Activated T-cell treated with anti-CD3 and anti-CD28 coated beads for 1 hour (primary cell): ENCODE results near the gene PTBP2.
"Not testable (repeated sequence)": the region's sequence is repeated elsewhere in the genome, so short reads cannot be mapped to it uniquely, and the experiment has no call there.

Experiments used
- DNase-seq: peaks from one replicate; pipeline ENCODE4 v3.0.0-alpha.2; 2020; ENCODE audit warnings: low read depth

Gene PTBP2

DNA sequence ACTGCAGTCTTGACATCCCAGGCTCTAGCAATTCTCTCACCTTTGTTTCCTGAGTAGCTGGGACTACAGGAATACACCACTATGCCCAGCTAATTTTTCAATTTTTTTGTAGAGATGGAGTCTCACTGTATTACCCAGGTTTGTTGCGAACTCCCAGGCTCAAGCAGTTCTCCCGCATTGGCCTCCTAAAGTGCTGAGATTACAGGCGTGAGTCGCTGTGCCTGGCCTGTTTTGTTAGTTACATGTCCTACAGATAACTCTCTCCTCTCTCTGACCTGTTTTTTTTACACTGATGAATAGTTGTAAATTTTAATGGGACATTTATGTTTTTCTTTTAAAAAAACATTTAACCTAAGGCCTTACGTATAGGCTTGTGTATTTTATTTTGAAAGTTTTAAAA is 19.8 kb downstream of the PTBP2 start:
- DNase-seq, result no peak

DNA sequence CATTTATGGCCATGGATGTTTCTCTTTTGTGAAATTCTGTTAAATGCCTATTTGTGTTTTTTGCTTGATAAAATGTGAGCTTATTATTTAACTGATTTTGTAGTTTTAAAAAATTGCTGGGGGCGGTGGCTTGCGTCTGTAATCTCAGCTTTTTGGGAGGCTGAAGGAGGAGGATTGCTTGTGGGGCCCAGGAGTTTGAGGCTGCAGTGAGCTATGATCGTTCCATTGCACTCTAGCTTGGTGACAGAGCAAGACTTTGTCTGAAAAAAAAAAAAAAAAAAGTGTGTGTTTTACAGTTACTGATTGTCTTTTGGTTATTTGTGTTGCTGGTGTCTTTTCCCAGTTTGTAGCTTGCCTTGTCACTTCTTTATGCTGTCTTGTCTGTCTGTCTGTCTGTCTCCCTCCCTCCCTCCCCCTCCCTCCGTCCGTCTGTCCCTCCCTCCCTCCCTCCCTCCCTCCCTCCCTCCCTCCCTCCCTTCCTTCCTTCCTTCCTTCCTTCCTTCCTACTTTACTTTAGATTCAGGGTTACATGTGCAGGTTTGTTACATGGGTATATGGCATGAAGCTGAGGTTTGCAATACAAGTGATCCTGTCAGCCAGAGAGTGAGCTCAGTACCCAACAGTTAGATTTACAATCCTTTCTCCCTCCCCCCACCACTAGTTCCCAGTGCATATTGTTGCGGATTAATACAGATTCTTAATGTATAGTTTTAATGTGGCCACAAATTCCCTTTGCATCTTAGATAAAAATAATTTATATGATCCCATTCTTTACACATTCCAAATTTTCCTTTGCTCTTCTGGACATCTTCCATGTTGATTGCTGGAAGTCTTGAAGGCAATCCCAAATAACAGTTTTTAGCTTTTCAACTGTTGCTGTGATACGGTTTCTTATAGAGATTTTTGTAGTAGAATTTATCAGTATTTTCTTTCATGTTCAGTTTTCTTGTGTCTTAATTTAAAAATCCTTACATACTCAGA is 25.1 kb downstream of the PTBP2 start:
- DNase-seq, result no peak

DNA sequence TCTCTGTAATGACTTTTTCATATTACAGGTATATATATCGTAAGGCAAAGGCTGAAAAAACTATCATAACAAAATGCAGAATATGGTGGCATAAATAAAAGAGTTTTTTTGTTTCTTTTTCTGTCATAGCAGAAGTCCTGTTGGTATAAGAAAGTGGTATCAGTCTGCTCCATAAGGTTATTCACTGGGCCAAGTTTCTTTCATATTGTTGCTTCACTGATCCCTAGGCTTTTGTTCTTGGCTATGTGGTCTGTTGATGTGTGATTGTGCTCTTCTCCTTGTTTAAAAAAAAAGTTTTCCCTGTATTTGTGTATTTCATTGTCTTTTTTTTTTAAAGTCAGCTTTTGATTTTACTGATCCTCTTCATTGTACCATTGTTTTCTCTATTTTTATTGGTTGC is 26.0 kb downstream of the PTBP2 start:
- DNase-seq, result no peak

DNA sequence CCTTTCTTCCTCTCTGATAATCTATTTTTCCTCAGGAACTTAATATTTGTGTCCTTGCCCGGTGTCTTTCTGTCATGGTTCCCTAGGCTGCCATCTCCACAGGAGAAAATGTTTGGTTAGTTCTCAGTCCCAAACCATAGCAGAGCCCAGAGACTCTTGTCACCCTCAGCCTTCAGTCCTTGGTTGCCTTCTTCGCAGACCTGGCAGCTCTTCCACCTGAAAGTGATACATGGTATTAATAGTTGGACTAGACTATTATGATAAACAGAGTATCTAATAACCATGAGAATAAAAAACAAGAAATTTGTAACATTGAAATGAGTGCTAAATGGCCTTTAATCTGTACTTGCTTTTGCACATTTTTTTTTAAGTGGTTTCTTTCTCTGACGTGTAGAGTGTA is 26.5 kb downstream of the PTBP2 start:
- DNase-seq, result no peak

DNA sequence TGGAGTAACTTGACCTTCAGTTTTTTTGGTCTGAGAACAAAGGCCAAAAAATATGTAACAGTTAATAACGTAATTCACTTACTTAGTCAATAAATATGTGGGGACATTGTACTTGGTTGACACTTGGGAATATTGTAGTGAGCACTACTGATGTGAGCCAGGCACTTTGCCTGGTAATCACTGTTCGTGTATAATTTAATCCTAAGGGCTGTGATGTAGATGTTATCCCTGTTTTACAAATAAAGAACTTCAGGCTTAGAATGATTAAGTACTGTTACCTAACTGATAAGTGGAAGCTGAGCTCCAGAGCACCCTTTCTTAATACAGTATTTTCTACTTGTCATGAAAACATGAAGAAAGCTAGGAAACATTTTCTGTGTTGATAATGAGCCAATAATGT is 28.0 kb downstream of the PTBP2 start:
- DNase-seq, result no peak

DNA sequence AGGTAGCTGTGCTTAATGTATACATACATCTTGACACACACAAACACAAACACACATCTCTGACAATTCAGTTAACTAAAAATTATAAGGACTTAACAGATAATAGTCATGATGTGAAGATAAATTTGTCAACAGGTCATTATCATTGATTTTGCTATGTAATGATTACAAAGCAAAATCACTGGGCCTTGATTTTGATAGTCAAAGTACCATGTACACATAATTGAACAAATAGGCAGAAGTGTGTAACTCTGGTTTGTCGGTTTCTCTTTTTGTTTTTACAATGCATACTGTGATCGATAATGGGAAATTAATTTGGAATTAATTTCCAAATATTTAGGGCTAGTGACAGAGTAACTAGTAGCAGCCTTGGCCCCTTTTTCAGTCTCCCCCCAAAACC is 30.8 kb downstream of the PTBP2 start:
- no peak for DNase-seq

DNA sequence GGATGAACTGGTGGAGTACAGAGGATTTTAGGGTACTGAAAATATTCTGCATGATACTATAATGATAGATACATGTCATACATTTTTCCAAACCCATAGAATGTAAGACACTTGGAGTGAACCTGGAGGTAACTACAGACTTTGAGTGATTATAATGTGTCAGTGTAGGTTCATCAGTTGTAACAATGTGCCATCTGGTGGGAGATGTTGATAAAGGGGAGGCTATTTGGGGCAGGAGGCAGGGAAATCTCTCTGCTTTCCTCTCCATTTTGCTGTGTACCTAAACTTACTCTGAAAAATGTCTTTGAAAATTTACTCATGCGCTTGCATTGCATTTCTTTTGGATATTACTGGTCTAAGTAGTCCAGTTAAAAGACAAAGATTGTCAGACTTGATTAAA is 35.2 kb downstream of the PTBP2 start:
- no peak for DNase-seq

DNA sequence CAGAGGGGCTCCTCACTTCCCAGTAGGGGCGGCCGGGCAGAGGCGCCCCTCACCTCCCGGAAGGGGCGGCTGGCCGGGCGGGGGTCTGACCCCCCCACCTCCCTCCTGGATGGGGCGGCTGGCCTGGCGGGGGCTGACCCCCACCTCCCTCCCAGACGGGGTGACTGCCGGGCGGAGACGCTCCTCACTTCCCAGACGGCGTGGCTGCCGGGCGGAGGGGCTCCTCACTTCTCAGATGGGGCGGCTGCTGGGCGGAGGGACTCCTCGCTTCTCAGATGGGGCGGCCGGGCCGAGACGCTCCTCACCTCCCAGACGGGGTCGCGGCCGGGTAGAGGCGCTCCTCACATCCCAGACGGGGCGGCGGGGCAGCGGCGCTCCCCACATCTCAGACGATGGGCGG is 41.0 kb downstream of the PTBP2 start:
- not testable (repeated sequence) for DNase-seq

DNA sequence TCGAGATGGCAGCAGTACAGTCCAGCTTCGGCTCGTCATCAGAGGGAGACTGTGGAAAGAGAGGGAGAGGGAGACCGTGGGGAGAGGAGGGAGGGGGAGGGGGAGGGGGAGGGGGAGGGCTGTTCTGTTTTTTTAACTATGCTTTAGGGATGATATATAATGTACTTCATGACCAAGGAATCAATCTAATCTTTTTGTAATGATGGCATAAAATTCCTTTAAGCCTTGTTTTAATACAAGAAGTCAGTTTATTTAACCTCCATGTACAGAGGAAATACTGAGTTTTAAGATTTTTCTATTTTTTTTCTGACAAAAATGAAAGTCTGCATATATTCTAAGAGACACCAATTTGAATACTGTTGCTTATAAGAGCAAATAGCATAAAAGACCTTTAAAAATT is 41.9 kb downstream of the PTBP2 start:
- DNase-seq, result no peak

DNA sequence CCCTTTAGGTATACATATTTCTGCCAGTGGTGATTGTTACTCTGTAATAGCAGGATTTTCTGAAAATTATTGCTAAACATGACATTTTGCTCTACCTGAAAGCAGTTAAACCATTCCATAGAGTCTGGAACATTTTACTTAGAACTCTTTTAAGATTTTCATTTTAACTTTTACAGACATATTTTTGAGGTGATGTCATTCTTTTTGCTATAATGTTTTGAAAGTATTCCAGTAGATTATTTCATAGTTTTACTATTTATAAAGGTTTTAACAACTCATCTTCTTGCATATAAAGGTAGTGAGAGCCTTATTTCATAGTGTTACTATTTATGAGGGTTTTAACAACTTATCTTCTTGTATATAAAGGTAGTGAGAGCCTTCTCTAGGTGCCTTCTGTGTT is 42.9 kb downstream of the PTBP2 start:
- no peak for DNase-seq

DNA sequence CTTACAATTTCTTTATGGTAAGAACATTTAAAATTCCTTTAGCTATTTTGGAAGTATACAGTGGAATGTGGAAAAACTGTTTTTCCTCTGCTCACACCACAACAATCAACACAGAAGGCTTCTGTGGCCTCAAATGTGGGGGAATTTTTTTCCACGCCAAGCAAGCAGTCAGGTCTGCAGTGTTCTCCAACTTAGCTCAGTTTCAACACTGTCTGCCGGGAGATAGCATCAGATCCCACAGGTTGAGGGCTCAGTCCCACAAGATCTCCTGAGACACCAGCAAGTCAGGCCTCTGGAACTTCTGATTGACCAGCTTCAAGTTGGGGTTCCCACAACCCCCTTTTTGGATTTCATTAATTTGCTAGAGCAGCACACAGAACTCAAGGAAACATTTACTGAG is 50.3 kb downstream of the PTBP2 start:
- no peak for DNase-seq

DNA sequence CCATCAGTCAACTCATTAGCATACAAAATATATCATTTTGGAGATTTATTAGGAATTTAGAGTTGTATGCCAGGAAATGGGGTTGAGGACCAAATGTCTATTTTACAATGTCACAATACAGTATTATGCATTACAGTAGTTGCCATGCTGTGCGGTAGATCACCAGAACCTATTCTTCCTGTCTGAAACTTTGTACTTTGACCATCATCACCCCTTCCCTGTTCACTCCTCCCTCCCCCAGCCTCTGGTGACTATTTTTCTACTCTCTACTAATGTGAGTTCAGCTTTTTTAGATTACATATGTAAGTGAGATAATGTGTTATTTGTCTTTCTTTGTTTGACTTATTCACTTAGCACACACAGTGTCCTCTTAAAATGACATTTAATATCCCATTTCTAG is 50.8 kb downstream of the PTBP2 start:
- DNase-seq, result no peak

DNA sequence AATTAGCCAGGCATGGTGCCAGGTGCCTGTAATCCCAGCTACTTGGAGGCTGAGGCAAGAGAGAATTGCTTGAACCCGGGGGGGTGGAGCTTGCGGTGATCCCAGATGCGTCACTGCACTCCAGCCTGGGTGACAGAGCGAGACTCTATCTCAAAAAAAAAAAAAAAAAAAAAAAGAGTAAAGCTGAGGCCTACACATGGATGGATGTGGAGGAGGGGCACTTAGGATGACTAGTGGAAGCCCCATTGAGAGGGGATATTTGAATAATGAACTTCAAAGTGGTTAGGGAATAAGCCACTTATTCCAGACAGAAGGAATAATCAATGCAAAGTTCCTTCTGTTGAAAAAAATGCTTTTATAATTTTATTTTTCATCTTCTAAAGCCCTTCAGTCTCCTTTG is 51.4 kb downstream of the PTBP2 start:
- DNase-seq, result no peak

DNA sequence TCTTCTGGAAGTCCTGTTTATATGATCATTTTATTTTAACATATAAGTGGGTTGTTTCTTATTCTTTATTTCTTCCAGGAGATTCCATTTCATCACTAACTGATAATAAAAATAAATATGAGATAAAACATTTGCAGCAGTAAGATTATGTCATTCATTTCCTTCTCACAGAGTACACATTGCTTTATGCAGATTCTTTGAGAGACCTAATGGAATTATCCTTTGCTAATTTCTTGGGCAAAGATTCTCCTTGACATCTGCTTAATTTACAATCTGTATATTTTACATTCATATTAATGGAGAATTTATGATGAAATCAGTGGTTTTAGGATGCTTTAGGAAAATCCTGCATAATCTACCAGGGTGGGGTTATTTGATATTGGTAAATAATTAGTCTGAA is 60.6 kb downstream of the PTBP2 start:
- no peak for DNase-seq

DNA sequence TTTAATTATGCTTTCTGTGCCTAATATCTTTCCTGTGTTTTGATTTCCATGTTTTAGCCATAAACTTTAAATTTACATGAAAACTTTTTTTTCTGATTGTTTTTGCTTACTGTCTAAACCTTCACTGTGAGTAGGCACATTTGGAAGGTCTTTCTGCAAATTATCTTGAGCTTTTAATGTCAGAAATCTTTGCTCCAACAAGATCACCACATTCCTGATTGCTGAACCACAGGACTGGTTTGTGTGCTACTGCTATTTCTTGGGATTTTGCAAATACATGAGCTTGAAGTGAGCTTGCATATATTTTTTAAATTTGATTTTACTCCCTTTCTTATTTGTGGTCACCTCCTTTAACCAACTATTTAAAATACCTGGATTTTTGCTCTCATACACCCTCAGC is 61.3 kb downstream of the PTBP2 start:
- no peak for DNase-seq

DNA sequence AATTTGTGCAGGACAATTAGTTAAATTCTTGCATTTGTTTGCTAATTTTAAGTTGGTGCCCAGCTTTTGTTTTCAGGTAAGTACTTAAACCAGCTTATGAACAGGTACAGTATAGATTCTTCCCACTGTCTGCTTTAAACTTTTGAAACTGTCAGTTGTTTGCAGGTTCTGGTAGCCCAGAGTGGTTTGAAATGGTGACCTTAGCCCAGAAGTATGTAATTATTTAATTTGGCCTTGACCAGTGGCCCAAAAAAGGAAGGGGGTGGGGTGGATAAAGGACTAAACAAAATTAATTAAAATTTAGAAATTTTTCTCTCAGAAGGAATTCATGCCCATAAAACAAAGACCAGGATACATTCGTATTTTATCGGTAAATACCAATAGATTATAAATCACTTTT is 69.0 kb downstream of the PTBP2 start:
- no peak for DNase-seq

DNA sequence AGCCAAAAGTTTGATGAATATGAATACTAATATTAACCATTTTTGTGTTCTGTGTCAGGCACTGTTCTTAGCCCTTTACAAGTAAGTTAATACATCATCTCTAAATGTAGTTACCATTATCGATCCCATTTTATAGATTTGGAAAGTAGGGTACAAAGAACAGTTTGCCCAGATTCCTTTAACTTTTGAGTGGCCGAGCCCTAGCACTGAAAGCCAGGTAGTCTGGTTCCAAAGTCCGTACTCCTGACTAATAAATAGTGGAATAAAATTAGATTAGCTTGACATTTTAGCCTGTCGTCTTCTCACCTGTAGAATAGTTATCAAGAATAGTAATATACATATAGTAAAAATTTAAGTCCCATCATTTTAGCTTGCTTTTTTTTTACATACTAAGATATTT is 70.6 kb downstream of the PTBP2 start:
- no peak for DNase-seq

DNA sequence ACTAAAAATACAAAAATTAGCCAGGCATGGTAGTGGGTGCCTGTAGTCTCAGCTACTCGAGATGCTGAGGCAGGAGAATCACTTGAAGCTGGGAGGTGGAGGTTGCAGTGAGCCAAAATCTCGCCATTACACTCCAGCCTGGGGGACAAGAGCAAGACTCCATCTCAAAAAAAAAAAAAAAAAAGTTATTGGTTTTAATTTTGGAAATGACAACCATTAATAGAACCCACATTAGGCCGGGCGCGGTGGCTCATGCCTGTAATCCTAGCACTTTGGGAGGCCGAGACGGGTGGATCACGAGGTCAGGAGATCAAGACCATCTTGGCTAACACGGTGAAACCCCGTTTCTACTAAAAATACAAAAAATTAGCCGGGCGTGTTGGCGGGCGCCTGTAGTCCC is 80.1 kb downstream of the PTBP2 start:
- DNase-seq, result not testable (repeated sequence)

DNA sequence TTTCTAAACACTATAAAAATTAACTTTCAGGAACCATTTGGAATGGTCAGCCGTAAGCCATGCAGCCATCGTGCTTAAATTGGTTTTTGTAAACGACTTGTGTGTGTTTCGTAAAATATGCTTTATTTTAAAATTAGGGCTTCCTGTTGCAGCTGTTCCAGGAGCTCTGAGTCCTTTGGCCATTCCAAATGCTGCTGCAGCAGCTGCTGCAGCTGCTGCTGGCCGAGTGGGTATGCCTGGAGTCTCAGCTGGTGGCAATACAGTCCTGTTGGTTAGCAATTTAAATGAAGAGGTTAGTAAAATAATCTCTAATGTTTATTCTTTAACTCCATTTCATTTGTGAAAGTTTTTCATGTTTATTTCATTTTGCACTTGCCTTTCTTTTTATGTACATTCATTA is 83.1 kb downstream of the PTBP2 start:
- no peak for DNase-seq

DNA sequence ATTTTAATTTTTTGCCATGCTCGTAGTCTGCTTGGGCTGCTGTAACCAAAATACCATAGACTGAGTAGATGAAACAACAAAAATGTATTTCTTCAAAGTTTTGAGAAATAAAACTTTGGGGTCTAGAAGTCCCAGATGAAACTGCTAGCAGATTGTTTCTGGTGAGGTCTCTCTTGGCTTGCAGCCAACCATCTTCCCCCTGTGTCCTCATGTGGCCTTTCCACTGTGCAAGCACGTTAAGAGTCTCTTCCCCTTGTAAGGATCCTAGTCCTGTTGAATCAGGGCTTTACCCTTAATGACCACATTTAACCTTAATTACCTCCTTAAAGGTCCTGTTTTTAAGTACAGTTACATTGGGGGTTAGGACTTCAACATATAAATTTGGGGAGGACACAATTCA is 86.6 kb downstream of the PTBP2 start:
- DNase-seq, result no peak

DNA sequence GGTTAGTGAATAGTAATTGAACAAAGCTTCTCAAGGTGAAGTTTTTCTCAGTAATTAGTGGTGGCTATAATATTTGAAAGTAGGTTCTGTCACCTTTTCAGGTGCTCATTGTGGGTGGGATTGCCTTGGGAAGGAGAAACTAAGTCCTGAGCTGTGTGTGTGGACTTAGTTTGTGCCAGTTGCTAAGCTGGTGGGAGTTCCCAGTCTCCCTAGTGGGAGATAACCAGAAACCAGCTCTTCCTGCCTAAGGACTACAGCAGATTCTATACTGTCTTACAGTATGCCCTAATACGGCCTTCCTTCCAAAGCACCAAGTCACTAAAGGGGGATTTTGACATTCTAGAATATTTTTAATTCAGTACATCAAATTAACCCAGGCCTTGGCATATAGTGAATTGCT is 94.3 kb downstream of the PTBP2 start:
- no peak for DNase-seq

DNA sequence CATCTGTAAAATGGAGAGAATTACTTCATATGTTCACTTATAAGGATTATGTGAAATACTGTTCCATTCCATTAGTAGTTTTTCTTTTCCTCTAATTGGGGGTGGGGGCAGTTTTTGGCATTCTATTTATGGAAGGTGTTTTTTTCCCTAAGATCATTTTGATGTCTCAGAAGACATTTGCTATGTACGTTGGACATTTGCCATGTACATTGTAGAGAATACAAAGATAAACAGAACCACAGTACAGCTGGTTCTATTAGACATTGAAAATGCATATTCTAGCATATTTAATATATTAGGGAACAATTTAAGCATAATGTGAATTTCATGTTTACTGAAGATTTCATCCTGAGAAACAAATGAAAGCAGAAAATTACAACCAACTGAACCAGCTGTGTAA is 98.5 kb downstream of the PTBP2 start:
- no peak for DNase-seq

DNA sequence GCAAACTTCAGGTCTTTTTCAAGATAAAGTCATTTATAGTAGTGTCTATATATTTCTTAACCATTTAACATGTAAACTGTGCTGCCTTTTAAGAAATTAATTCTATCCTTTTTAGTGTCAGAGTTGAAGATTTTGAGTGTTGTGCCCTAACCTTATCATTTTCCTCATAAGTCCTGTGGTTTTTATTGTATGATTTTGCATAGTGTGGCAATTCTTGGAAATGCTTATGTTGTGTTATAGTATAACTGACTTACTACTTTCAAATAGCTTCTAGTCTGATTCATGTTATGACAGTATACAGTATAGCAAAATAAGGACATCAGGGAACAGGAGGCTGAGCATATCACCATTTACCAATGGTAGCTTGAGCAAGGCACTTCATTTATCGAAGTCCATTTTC is 99.1 kb downstream of the PTBP2 start:
- no peak for DNase-seq

DNA sequence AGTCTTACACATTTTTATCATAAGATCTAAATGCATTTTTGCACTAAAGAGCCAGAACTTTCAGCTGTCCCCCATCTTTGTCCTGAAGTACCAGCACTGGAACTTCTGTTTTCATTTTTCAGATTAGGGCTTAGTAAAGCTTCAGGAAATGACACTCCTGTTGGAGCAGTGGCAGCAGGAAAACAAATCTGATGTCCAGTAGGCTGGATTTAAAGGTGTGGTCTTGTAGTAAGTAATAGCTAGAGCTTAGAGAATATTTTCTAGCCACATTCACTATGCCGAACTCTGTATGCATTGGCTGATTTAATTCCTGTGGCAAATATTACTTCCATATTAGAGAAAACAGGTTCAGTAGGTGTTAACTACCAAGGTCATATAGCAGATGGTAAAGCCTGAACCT is 103.6 kb downstream of the PTBP2 start:
- no peak for DNase-seq
